Left ventricle myocardium superior (tissue), 1 donor: ENCODE measurements around the gene ABCD4. TPM values are rescaled to one million over a fixed set of nuclear protein-coding genes. Genes with fewer than 3 reads are reported as not detected.
"Not testable (repeated sequence)": the region's sequence is repeated elsewhere in the genome, so short reads cannot be mapped to it uniquely, and the experiment has no call there.

ENCODE experiments used
- ATAC-seq: fragments of 200-7000 bp; cut with Tn5 transposase; one replicate; pipeline ENCODE4 v1.9.1; 2020; ENCODE audit warnings: mild to moderate bottlenecking, moderate library complexity
- DNase-seq: peaks from one replicate; pipeline ENCODE4 v3.0.0-alpha.2; 2020
- intact Hi-C: fragments of 100-400 bp; cut with micrococcal nuclease; formaldehyde crosslinking; loops from one replicate; pipeline ENCODE4 v1.11.0; 2022
- long read RNA-seq: library from polyadenylated mRNA; unstranded; transcript quantifications from one replicate; pipeline ENCODE4 v2.0.0, GENCODE V29; 2021
- total RNA-seq: library from RNA; stranded (reverse); fragmentation: NEBNext Ultra II Directional; extraction: Animal tissue kit (Norgen Biotek cat#: 25700); gene quantifications from one replicate; pipeline ENCODE4 v1.2.1, GENCODE V29; 2021
- donor health status: DM: no; HTN: yes; CAD: no; lungs with severe emphysema.

Gene ABCD4
- total RNA-seq = 25.2 TPM
- long read RNA-seq, transcript ABCD4-201 (19 exons, 3,003 nt) = major isoform, 9 of 30 reads
- long read RNA-seq, partial matches to known transcripts = 12 of 30 reads
- long read RNA-seq, other reads (novel, unspliced or antisense) = 9 of 30 reads

- ATAC-seq = peak; percentile 99
- peak; percentile 96 for DNase-seq
- intact Hi-C loops = no loop called here
Observed at GRCh38 chr14:74302634-74303569, at the start of gene ABCD4. ABCD4 (minus strand) TSS chr14:74302934; CDS start chr14:74302912, 22 bp downstream.

- no peak for DNase-seq
- ATAC-seq = no peak
- intact Hi-C loops = no loop called here
Observed at GRCh38 chr14:74350928-74351323, 48.2 kb upstream of the ABCD4 start.

- no peak for DNase-seq
- no peak for ATAC-seq
- intact Hi-C loops = no loop called here
Observed at GRCh38 chr14:74350211-74350927, 47.6 kb upstream of the ABCD4 start.

- no peak for ATAC-seq
- intact Hi-C loops = no loop called here
Observed at GRCh38 chr14:74349757-74350156, 47.0 kb upstream of the ABCD4 start.

GRCh38 chr14:74348735-74349463 is 46.2 kb upstream of the ABCD4 start:
- ATAC-seq (no peak), DNase-seq (no peak)
- intact Hi-C loops = no loop called here

More at GRCh38 chr14:74349757-74350156, 47.0 kb upstream of the ABCD4 start:
- DNase-seq = no peak

- DNase-seq = no peak
- intact Hi-C loops = no loop called here
- ATAC-seq = no peak
Observed at GRCh38 chr14:74348241-74348734, 45.6 kb upstream of the ABCD4 start, which contains the start of gene VRTN. VRTN (plus strand) TSS chr14:74348471; CDS start chr14:74356784, 8,313 bp downstream.

- ATAC-seq (no peak), DNase-seq (no peak)
- intact Hi-C loops = no loop called here
Observed at GRCh38 chr14:74347795-74348100, 45.0 kb upstream of the ABCD4 start.

GRCh38 chr14:74347097-74347794 is 44.5 kb upstream of the ABCD4 start:
- intact Hi-C loops = no loop called here
- no peak for DNase-seq
- ATAC-seq = no peak

- DNase-seq (no peak), ATAC-seq (no peak)
- intact Hi-C loops = no loop called here
Observed at GRCh38 chr14:74346341-74346740, 43.6 kb upstream of the ABCD4 start.

GRCh38 chr14:74333909-74334308 is 31.2 kb upstream of the ABCD4 start:
- ATAC-seq (no peak), DNase-seq (no peak)
- intact Hi-C loops = no loop called here

GRCh38 chr14:74329950-74330552 is 27.3 kb upstream of the ABCD4 start:
- ATAC-seq, intact Hi-C loops: not testable (repeated sequence)

GRCh38 chr14:74326369-74327152 is 23.8 kb upstream of the ABCD4 start:
- intact Hi-C loops = no loop called here
- no peak for DNase-seq
- no peak for ATAC-seq

More at GRCh38 chr14:74329950-74330552, 27.3 kb upstream of the ABCD4 start:
- DNase-seq = not testable (repeated sequence)

GRCh38 chr14:74325446-74325845 is 22.7 kb upstream of the ABCD4 start:
- intact Hi-C loops = no loop called here
- no peak for ATAC-seq
- DNase-seq = no peak

- no peak for ATAC-seq
- DNase-seq = no peak
- intact Hi-C loops = no loop called here
Observed at GRCh38 chr14:74324931-74325361, 22.2 kb upstream of the ABCD4 start.

GRCh38 chr14:74314576-74314975 is 11.8 kb upstream of the ABCD4 start:
- intact Hi-C loops = no loop called here
- no peak for ATAC-seq

GRCh38 chr14:74313601-74314000 is 10.9 kb upstream of the ABCD4 start:
- DNase-seq (no peak), ATAC-seq (no peak)
- intact Hi-C loops = no loop called here

More at GRCh38 chr14:74314576-74314975, 11.8 kb upstream of the ABCD4 start:
- no peak for DNase-seq

- intact Hi-C loops = no loop called here
- DNase-seq (no peak), ATAC-seq (no peak)
Observed at GRCh38 chr14:74312161-74312560, 9.4 kb upstream of the ABCD4 start.
